Mucosa of descending colon (tissue), 3 donors: ENCODE measurements around the gene GLB1L3. TPM values are rescaled to one million over a fixed set of nuclear protein-coding genes. Genes with fewer than 3 reads are reported as not detected.

ENCODE experiments used
- ATAC-seq: fragments of 200-7000 bp; cut with Tn5 transposase; one replicate; pipeline ENCODE4 v1.9.1; 2020; ENCODE audit warnings: mild to moderate bottlenecking, moderate library complexity
- DNase-seq, 3 donors: peaks; one replicate each; pipeline ENCODE4 v3.0.0-alpha.2; 2020
- H3K36me3 ChIP-seq: fragments of 200-600 bp; one replicate; pipeline ENCODE4 v1.8.0; 2021; ENCODE audit warnings: low read depth, mild to moderate bottlenecking
- H3K4me1 ChIP-seq: fragments of 200-600 bp; one replicate; pipeline ENCODE4 v1.8.0; 2021; ENCODE audit warnings: low read depth, mild to moderate bottlenecking
- H3K4me3 ChIP-seq: fragments of 200-600 bp; one replicate; pipeline ENCODE4 v1.8.0; 2021; ENCODE audit warnings: mild to moderate bottlenecking
- H3K9me3 ChIP-seq: fragments of 200-600 bp; one replicate; pipeline ENCODE4 v1.8.0; 2021; ENCODE audit warnings: mild to moderate bottlenecking
- intact Hi-C, 2 donors: fragments of 100-400 bp; cut with DNase I in 1 of 2; cut with micrococcal nuclease in 1 of 2; formaldehyde crosslinking; loops; one replicate each; pipeline versions ENCODE4 v1.11.0 to v1.11.1; 2022; cut with DNase I, micrococcal nuclease
- total RNA-seq, 3 donors: library from RNA; stranded (reverse); fragmentation: NEBNext Ultra II Directional in 2 of 3; extraction: Animal tissue kit (Norgen Biotek cat#: 25700) in 2 of 3; gene quantifications; one replicate each; pipeline versions ENCODE4 v1.2.1 to v1.2.4, GENCODE V29; 2021 to 2023
- TF ChIP-seq, protein P1 (sequence below): fragments of 200-600 bp; IDR thresholded peaks from one replicate; pipeline ENCODE4 v1.8.0; 2022; ENCODE audit warnings: antibody characterized with exemption, mild to moderate bottlenecking
- donor health status: DM: no; HTN: no; CAD: no; lungs with moderate emphysema.
- donor health status: DM: no; HTN: no; CAD: no.
- donor health status: DM: no; HTN: yes; CAD: no.

GLB1L3 gene
- total RNA-seq, 3 donors from 2014 or later = 0.09 TPM; not detected in 2

DNA sequence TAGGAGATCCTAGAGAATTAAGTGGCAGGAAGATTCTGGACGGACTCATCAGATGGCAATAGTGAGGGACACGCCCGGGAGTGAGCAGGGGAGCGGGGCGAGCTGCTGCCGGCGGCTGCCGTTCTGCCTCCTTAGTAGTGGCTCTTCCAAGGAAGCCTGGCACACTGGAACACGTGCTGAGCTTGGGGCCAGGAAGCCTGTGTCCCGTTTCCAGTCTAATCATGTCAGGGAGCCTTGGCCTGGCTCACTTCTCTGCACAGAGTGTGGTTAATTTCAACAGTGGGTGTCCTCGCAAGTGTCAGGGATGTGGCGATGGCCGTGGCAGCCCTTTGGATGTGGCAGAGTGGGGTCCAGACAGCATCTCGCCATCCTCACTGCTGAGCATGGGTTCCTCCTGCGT is 16.5 kb downstream of the GLB1L3 start:
- DNase-seq (no peak), ATAC-seq (no peak)
- intact Hi-C loops = no loop called here
- TF ChIP-seq, protein P1, sequence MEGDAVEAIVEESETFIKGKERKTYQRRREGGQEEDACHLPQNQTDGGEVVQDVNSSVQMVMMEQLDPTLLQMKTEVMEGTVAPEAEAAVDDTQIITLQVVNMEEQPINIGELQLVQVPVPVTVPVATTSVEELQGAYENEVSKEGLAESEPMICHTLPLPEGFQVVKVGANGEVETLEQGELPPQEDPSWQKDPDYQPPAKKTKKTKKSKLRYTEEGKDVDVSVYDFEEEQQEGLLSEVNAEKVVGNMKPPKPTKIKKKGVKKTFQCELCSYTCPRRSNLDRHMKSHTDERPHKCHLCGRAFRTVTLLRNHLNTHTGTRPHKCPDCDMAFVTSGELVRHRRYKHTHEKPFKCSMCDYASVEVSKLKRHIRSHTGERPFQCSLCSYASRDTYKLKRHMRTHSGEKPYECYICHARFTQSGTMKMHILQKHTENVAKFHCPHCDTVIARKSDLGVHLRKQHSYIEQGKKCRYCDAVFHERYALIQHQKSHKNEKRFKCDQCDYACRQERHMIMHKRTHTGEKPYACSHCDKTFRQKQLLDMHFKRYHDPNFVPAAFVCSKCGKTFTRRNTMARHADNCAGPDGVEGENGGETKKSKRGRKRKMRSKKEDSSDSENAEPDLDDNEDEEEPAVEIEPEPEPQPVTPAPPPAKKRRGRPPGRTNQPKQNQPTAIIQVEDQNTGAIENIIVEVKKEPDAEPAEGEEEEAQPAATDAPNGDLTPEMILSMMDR = no peak
- Histone ChIP-seq H3K4me1 (no peaks in the 10 kb centered on the region), H3K36me3 (no peaks in the 10 kb centered on the region), H3K4me3 (no peak overlapping the region), H3K9me3 (no peaks in the 10 kb centered on the region)

DNA sequence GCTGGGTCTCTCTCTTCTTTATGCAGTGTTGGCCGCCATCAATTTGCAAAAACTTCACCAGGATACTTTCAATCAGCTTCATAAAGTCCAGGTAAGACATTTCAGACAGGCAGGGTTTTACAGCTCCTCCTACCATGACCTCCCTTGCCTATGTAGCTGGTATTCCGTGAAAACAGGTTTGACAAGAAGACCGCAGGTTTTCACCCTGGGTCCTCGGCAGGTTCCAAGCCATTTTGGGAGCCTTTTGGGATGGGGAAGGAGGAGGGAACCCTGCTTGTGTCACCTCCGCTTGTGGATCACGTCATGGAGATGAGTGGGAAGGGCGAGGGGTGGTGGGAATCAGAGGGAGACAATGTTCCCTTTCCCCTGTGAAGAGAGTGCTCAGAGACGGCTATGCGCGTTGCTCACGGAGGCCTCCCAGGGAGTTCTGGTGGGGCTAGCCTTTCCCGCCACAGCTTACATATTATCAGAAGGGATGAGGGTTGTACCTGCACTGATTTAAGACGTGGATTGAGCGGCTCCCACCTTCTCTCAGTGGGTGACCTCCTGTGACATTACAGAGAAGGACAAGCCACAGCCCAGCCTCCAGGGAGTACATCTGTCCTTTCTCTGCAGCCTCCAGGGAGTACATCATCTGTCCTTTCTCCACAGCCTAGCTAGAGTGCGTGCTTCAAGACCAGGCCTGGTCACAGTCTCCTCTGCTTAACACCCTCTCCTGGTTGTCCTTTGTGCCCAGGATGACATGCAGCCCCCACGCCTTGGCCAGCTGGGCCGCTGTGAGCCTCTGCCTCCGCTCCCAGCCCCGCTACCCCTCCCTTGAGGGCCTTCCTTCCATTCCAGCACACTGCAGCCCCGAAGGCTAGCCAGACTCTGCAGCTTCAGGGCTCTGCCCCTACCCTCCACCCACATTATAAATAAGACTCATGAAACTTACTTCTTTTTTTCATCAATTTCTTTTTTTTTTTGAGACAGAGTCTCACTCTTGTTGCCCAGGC is 17.2 kb downstream of the GLB1L3 start:
- intact Hi-C loops = no loop called here
- ATAC-seq (no peak), DNase-seq (no peak)
- Histone ChIP-seq H3K4me3 (no peak overlapping the region), H3K4me1 (no peaks in the 10 kb centered on the region), H3K9me3 (no peaks in the 10 kb centered on the region), H3K36me3 (no peaks in the 10 kb centered on the region)
- TF ChIP-seq, protein P1 = no peak

DNA sequence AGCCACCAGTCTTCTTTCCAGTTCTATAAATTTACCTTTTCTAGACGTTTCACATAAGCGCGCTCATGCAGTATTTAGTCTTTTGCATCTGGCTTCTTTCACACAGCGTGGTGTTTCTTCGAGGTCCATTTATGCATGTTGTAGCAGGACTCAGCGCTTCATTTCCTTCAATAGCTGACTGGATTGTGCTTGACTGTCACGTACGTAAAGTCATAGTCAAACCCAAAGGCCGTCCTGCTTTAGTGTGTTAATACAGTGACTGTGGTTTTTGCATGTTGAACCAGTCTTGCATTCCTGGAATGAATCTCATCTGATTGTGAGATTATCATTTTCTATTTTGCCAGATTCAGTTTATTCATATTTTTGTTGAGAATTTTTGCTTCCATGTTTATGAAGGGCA is 18.5 kb downstream of the GLB1L3 start:
- intact Hi-C loops = no loop called here
- no peak for DNase-seq

DNA sequence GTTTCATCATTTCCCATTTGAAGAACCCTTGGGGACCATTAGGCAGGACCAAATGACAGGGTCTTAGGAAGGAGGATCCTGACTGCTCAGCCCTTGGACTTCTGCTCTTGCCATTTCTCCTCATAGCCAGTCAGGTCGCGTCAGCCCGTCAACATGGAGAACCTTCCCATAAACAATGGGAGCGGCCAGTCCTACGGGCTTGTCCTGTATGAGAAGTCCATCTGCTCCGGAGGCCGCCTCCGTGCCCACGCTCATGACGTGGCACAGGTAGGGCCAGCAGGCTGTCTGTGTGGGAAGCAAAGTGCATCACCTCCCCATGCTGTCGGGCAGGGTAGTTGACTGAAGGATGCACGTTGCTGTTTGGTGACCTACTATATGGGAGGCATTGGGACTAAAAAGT is 36.0 kb downstream of the GLB1L3 start:
- Histone ChIP-seq H3K4me1 (no peaks in the 10 kb centered on the region), H3K9me3 (peaks cover 9% of the 10 kb centered on the region), H3K4me3 (no peak overlapping the region), H3K36me3 (no peaks in the 10 kb centered on the region)
- intact Hi-C loops = no loop called here
- TF ChIP-seq, protein P1 = no peak
- no peak for DNase-seq
- ATAC-seq = no peak

More for the DNA sequence above, 18.5 kb downstream of the GLB1L3 start:
- H3K9me3 ChIP-seq = no peaks in the 10 kb centered on the region
- no peak overlapping the region for H3K4me3 ChIP-seq
- no peaks in the 10 kb centered on the region for H3K36me3 ChIP-seq
- TF ChIP-seq, protein P1 = no peak
- ATAC-seq = no peak
- no peaks in the 10 kb centered on the region for H3K4me1 ChIP-seq

DNA sequence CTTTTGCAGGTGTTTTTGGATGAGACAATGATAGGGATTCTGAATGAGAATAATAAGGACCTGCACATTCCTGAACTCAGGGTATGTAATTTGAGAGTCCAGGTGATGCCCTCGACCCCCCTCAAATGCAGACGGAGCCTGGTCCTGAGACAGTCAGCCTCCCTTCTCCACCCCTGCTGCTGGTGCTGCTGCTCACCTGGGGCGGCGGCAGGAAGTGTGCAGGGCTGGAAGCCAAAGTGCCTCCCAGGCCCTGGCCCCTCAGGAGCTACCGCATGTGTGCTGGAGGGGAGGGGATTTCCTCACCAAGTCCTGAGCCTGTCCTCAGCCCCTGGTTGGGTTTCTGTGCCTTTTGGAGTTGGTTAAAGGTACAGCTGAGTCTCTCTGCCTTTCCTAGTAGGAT is 36.6 kb downstream of the GLB1L3 start:
- ATAC-seq (no peak), DNase-seq (no peak)
- H3K36me3 ChIP-seq = no peaks in the 10 kb centered on the region
- H3K9me3 ChIP-seq = peaks cover 14% of the 10 kb centered on the region
- H3K4me3 ChIP-seq = no peak overlapping the region
- no peaks in the 10 kb centered on the region for H3K4me1 ChIP-seq
- intact Hi-C loops = no loop called here
- TF ChIP-seq, protein P1 = no peak
